ENCODE data around the gene SEPTIN2.
A peak's percentile ranks its signal among the peaks of the same experiment; 100 is the strongest.
"Not testable (repeated sequence)": the region's sequence is repeated elsewhere in the genome, so short reads cannot be mapped to it uniquely, and the experiment has no call there.

SEPTIN2 gene

DNA sequence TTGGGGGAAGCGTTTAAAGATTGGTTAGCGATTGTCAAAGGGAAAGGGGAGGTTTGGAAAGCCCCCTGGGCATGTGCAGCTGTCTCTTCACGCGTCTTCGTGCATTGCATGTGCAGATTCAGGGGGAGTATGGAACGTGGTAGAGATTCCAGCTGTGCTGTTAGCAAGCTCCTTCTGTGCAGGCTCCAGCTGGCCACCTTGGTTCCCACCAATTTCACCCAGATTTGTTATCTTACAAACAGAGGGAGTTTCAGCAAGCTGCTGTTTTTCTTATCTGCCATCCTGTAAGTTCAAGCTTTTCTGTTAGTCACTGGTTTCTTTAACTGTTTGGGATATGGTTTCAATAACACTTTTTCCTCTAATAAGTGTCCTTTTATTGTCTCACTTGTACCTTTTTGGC is 70.8 kb downstream of the SEPTIN2 start:
- peak; percentile 47 for DNase-seq

DNA sequence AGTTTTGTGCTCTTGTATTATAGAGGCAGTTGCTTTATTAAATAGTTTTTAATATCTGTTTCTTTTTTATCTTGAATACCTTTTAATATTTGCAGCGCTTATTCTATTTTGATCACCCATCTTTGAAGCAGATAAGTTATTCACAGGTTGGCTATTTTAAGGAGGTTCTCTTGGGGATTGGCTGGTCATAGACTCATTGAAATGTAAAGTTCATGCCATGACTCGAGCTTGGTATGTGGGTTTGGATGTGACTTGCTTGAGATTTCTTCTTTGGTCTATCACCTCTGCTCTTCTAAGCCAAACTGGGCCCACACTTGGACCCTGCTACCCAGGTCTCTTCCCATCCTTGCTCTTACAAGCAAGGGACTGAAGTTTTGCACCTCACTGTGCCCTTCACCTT is 74.0 kb downstream of the SEPTIN2 start:
- no peak for DNase-seq

DNA sequence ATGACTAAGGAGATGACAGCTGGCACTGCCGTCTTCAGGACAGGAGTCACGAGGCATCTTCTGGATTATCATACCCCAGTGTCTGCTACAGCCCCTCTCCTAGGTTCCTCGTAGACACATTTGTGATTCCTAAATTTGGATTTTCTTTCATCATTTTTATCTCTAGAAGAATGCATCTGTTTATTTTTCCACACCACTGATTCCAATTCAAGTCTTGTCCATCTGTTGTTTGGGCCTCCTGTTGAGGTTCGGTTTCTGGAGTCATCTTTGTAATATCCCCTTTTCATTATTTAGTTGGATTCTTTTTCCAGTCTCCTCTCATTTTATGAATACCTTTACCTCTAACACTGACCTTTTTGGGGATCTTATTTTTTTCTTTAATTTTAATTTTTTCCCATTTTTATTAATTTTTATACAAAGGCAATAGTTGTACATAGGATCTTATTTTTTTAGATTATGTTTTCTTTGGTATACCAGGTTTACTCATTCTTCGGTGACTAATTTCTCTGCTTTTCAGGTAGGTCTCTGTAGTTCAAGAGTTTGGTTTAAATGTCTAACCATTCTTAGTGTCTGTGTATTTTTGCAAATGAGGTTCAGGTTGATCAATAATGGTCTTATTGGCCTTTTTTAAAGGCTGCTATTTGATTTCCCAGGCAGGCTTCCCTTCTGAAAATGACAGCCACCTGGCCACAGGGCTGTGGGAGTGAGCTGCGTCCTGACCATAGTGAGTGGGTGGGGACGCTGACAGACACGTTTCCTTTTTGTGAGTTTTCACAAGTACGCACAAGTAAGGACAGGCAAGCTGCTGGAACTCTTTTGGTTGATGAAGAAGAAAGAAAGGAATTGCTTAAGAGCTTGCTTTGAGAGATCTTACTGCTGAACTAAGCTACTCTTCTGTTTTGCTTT is 74.8 kb downstream of the SEPTIN2 start:
- no peak for DNase-seq

DNA sequence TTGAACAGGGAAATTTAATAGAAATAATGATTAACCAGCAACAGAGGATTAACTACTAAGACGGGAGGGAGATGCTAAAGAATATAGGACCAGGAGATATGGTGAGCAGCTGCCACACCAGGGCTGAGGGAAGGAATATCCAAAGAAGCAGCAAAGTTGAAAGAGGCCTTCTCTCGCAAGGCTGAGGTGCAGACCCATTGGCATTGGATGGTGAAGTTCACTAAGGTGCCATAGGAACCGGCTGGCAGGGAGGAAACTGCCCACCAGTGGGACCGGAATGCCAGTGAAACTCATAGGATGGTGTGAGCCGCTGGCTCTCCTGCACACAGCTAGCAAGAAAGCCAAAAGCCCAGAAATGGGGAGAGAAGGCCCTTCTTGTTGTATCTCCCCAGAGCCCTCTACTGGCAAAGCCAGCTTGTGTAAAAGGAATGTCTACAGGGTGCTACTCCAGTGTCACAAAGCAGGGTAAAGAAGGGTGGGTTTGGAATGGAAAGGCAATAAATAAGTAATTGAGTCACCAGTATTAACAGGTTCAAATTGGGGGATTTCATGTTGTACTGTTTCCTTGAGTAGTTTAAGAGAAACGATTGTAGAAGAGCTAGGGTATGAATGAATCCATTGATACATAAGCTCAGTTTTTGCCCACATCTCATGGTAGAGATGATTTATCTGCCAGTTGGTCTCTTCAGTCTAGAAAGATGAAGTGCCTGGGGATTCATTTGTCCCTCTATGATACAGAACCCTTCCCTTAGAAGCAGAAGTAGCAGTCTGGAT is 76.4 kb downstream of the SEPTIN2 start:
- no peak for DNase-seq

DNA sequence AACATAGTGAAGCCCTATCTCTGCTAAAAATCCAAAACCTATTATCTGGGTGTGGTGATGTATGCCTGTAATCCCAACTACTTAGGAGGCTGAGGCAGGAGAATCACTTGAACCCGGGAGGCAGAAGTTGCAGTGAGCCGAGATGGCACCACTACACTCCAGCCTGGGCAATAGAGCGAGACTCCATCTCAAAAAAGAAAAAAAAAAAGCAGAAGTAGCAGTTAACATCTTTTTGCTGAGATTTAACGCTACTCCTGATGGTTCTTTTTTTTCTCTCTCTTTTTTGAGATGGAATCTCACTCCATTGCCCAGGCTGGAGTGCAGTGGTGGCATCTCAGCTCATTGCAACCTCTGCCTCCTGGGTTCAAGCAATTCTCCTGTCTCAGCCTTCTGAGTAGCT is 77.0 kb downstream of the SEPTIN2 start:
- not testable (repeated sequence) for DNase-seq

DNA sequence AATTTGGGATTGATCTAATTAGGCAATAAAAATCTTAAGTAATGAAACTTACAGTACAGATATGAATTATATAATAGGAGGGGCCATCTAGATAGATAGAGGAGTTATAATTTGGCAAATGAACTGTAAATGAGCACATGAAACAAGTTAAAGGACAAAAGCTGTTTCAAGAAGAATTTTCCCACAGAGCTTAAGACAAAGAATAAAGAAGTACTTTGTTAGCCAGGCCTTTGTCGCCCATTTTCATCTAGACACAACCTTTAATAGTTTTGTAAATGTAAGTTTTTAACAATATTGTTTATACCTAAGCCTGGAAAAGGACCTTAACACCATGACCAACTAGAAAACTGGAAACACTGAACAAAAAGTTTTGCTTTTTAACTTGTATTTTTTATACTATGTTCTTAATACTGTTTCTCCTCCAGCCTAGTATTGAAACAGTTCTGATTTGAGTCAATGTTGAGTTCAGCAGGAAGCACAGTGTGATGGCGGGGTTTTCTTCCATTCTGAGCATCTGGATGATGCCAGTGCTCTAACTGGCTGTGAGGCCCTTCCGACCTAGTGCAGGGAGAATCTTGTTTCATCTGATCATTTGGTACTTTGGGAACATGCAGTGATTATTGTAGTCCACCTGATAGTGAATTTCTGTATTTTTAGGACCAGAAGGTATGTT is 77.9 kb downstream of the SEPTIN2 start:
- DNase-seq: no peak

DNA sequence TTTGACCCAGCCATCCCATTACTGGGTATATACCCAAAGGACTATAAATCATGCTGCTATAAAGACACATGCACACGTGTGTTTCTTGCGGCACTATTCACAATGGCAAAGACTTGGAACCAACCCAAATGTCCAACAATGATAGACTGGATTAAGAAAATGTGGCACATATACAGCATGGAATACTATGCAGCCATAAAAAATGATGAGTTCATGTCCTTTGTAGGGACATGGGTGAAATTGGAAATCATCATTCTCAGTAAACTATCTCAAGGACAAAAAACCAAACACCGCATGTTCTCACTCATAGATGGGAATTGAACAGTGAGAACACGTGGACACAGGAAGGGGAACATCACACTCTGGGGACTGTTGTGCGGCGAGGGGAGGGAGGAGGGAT is 81.1 kb downstream of the SEPTIN2 start:
- DNase-seq: not testable (repeated sequence)

DNA sequence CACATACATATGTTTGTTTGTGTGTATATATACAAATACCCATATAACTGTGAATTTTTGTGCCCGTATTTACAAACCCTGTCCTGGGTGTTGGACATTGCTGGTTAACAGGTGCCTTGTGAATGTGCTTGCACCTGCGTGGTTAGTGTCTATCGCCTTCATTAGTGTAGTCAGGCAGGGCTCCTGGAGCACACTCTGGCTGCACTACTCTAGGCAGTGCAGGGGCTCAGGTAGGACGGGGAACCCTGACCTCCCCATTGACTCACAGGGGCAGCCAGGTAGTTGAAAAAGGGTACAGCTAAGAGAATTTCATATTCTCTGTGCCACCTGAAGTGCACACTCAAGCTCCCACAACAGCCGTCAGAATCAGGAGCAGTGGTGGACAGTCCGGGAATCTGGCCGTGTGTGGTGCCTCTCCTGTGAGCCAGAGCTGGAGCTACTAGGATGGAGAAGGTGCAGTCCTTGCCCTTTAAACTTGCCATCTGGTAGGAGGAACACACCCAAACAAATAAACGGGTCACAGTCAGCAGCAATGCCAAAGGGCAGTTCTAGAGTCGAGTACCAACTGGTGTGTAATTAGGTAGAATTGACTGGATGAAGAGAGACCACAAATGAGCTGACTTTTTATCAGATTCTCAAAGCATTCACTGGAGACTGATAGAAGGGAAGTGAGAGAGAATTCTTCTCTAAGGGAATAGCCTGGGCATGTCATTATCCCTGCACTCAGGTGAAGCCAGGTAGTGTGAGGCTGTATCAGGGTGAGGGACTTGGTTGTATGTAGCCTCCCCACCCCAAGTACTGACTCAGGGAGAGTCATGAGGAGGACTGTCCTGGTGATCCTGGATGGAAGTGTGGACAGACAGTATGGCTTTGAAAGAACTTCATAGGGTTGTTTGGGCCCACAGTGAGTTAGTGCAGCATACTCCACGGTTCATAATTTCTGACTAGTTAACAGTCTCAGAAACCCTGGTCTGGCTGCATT is 84.5 kb downstream of the SEPTIN2 start:
- DNase-seq: no peak

Measured in right hindlimb (tissue), 1 donor.